Ovary (tissue), 9 donors: ENCODE measurements around the gene CWC27. TPM values are rescaled to one million over a fixed set of nuclear protein-coding genes. Genes with fewer than 3 reads are reported as not detected.

Source experiments
- DNase-seq, 5 donors: peaks; one replicate each; pipeline ENCODE4 v3.0.0-alpha.2; 2019 to 2020
- H3K27ac ChIP-seq, 2 donors: fragments of 200-600 bp; one replicate each; pipeline versions ENCODE4 v1.5.1 to v1.8.0; 2019 to 2022
- H3K27me3 ChIP-seq: fragments of 200-600 bp; one replicate; pipeline ENCODE4 v1.8.0; 2022
- H3K36me3 ChIP-seq: fragments of 200-600 bp; sonication (generic); one replicate; pipeline ENCODE4 v1.5.1; 2019
- H3K4me1 ChIP-seq: one replicate; pipeline ENCODE4 v1.8.1; 2013; ENCODE audit warnings: mild to moderate bottlenecking, moderate library complexity; ENCODE audit not compliant: insufficient read depth
- H3K4me3 ChIP-seq: fragments of 200-600 bp; sonication (generic); one replicate; pipeline ENCODE4 v1.5.1; 2017
- H3K9me3 ChIP-seq, 2 donors: fragments of 200-600 bp in 1 of 2; sonication (generic) in 1 of 2; one replicate each; pipeline versions ENCODE4 v1.5.1 to v1.8.1; 2013 to 2019; ENCODE audit warnings: mild to moderate bottlenecking in 1 of 2, moderate library complexity in 1 of 2
- EP300 ChIP-seq: sonication (generic); formaldehyde crosslinking; IDR thresholded peaks from one replicate; pipeline ENCODE4 v1.6.1; 2017; ENCODE audit warnings: antibody characterized with exemption
- POLR2A ChIP-seq: fragments of 450-650 bp; IDR thresholded peaks from one replicate; pipeline ENCODE4 v1.6.1; 2017; ENCODE audit warnings: antibody characterized with exemption, mild to moderate bottlenecking, moderate library complexity
- WGBS, 3 donors: extraction: QIAGEN DNeasy Blood & Tissue Kit in 1 of 3; methylation state at CpG; one replicate each; pipeline versions ENCODE4 v1.1.5 to v1.1.7; 2013 to 2017; 5-methylcytosine and 5-hydroxymethylcytosine counted together
- intact Hi-C, 4 donors: fragments of 100-400 bp; cut with DNase I; formaldehyde crosslinking; loops; one replicate each; pipeline versions ENCODE4 v1.11.0 to v1.15.1; 2022 to 2023
- polyA plus RNA-seq, 2 donors: library from polyadenylated mRNA; stranded (reverse); fragments of 200-250 nt in 1 of 2; fragments of 350-450 nt in 1 of 2; fragmentation: Illumina TruSeq in 1 of 2; extraction: RNeasy Lipid Tissue Mini Kit (QIAGEN cat#74804) in 1 of 2; gene quantifications; one replicate each; pipeline ENCODE4 v1.2.3, GENCODE V29; 2013 to 2014
- total RNA-seq, 7 donors: library from RNA; depleted of rRNA in 2 of 7; stranded (reverse); fragments of >200 nt in 2 of 7; fragmentation: NEBNext Ultra II Directional in 3 of 7; extraction: Animal tissue kit (Norgen Biotek cat#: 25700) in 3 of 7; gene quantifications; one replicate each; pipeline versions ENCODE4 v1.1.0 to v1.2.4, GENCODE V29; 2016 to 2023
- TF ChIP-seq, protein P1 (sequence below), 3 donors: fragments of 450-650 bp in 2 of 3; fragments of 200-600 bp in 1 of 3; IDR thresholded peaks; one replicate each; pipeline versions ENCODE4 v1.5.1 to v1.8.0; 2016 to 2022; ENCODE audit warnings: antibody characterized with exemption in 3 of 3, mild to moderate bottlenecking in 1 of 3
- donor health status: DM: no; HTN: no; CAD: no; lungs with moderate emphysema.
- donor health status: DM: no; HTN: no; CAD: no.
- donor health status: Bipolar disorder and iron deficiency.
- donor health status: DM: yes; HTN: yes; CAD: no.
- donor health status: DM: no; HTN: no; CAD: no.
- donor health status: DM: yes; HTN: yes; CAD: no.

The CWC27 gene
- total and polyA plus RNA-seq, 9 donors: 10.0 to 23.1 (median 18.9) TPM

DNA sequence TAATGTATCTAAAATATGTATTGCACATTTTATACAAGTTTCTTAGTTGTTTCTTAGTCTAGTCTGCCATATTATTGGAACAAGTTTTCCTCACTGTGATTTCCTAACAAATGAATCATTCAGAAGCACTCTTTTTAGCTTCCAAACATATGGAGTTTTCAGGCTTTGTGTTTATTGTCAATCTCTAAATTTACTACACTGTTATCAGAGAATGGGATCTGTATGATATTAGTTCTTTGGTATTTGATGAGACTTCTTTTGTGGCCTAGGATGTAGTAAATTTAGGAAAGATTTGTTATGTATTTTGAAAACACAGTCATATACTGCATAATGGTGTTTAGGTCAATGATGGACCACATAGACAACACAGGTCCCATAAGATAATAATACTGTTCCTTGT lies 25.9 kb upstream of the CWC27 start:
- no peaks in the 10 kb centered on the region for H3K9me3 ChIP-seq
- no peak overlapping the region for H3K4me3 ChIP-seq
- H3K27me3 ChIP-seq: no peaks in the 10 kb centered on the region
- H3K4me1 ChIP-seq: no peaks in the 10 kb centered on the region
- no peak for TF ChIP-seq EP300
- TF ChIP-seq POLR2A: no peak
- TF ChIP-seq, protein P1, sequence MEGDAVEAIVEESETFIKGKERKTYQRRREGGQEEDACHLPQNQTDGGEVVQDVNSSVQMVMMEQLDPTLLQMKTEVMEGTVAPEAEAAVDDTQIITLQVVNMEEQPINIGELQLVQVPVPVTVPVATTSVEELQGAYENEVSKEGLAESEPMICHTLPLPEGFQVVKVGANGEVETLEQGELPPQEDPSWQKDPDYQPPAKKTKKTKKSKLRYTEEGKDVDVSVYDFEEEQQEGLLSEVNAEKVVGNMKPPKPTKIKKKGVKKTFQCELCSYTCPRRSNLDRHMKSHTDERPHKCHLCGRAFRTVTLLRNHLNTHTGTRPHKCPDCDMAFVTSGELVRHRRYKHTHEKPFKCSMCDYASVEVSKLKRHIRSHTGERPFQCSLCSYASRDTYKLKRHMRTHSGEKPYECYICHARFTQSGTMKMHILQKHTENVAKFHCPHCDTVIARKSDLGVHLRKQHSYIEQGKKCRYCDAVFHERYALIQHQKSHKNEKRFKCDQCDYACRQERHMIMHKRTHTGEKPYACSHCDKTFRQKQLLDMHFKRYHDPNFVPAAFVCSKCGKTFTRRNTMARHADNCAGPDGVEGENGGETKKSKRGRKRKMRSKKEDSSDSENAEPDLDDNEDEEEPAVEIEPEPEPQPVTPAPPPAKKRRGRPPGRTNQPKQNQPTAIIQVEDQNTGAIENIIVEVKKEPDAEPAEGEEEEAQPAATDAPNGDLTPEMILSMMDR (IDR thresholded peaks at IDR 0.05): no peak
- H3K27ac ChIP-seq: no peak overlapping the region
- intact Hi-C loops: no loop called here
- no peaks in the 10 kb centered on the region for H3K36me3 ChIP-seq
- DNase-seq: no peak

DNA sequence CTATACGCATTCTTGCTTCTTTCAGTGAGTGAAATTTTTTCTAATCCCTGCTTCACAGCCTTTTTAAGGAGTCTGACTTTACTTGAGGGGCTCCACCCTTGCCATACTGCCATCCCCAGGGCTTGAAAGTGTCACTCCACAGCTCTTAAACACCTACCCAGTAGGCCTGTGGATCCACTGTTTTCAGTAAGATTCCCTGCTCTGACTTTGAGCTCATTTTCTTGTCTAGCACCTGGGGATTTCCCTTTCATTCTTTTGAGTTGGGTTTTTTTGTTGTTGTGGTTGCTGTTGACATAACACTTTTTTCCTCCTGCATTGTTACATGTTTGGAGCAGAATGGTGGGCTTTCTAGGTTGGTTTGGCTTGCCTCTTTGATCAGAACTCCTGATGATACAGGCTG lies 23.8 kb upstream of the CWC27 start:
- TF ChIP-seq EP300 (no peak), POLR2A (no peak)
- TF ChIP-seq, protein P1 (IDR thresholded peaks at IDR 0.05): no peak
- Histone ChIP-seq H3K27me3 (no peaks in the 10 kb centered on the region), H3K9me3 (no peaks in the 10 kb centered on the region), H3K4me1 (no peaks in the 10 kb centered on the region), H3K27ac (no peak overlapping the region), H3K4me3 (no peak overlapping the region), H3K36me3 (no peaks in the 10 kb centered on the region)
- 93 to 98% (median 98%) methylated on average over 1 of the region's 1 CpG for WGBS, 3 donors
- intact Hi-C loops: no loop called here
- no peak for DNase-seq

DNA sequence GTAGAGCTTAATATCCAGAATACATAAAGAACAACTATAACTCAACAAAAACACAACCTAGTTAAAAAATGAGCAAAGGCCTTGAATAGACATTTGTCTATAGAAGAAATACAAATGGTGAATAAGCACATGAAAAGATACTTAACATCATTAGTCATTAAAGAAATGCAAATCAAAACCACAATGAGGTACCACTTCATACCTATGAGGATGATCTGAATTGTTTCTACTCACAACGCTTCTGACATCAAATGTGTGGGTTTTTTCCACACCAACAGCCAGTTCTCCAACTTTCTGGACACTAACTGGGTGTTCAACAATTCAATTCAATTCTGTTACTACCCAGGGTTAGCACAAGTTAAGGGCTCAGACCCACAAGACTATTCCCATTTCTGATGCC lies 22.3 kb upstream of the CWC27 start:
- Histone ChIP-seq H3K9me3 (no peaks in the 10 kb centered on the region), H3K36me3 (no peaks in the 10 kb centered on the region), H3K4me3 (no peak overlapping the region), H3K27me3 (no peaks in the 10 kb centered on the region), H3K4me1 (no peaks in the 10 kb centered on the region), H3K27ac (no peak overlapping the region)
- WGBS, 3 donors: 89 to 98% (median 94%) methylated on average over 1 of the region's 1 CpG
- TF ChIP-seq POLR2A (no peak), EP300 (no peak)
- TF ChIP-seq, protein P1 (IDR thresholded peaks at IDR 0.05): no peak
- DNase-seq: no peak
- intact Hi-C loops: no loop called here

DNA sequence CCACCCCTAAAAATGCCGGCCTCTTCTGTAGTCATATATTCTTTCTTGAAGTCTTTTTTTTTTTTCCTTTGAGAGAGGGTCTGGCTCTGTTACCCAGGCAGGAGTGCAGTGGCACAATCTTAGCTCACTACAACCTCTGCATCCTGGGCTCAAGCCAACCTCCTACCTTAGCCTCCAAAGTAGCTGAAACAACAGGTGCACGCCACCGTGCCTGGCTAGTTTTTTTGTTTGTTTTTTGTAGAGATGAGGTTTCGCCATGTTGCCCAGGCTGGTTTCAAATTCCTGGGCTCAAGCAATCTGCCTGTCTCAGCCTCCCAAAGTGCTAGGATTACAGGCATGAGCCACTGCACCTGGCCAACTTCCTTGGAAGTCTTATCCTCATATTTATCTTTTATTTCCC lies 19.3 kb upstream of the CWC27 start:
- TF ChIP-seq EP300 (no peak), POLR2A (no peak)
- TF ChIP-seq, protein P1 (IDR thresholded peaks at IDR 0.05): no peak
- no peak for DNase-seq
- H3K9me3 ChIP-seq: no peaks in the 10 kb centered on the region
- 91 to 97% (median 91%) methylated on average over 4 of the region's 4 CpGs for WGBS, 3 donors
- H3K4me3 ChIP-seq: no peak overlapping the region
- H3K27me3 ChIP-seq: no peaks in the 10 kb centered on the region
- H3K27ac ChIP-seq: no peak overlapping the region
- no peaks in the 10 kb centered on the region for H3K4me1 ChIP-seq
- intact Hi-C loops: no loop called here
- H3K36me3 ChIP-seq: no peaks in the 10 kb centered on the region

DNA sequence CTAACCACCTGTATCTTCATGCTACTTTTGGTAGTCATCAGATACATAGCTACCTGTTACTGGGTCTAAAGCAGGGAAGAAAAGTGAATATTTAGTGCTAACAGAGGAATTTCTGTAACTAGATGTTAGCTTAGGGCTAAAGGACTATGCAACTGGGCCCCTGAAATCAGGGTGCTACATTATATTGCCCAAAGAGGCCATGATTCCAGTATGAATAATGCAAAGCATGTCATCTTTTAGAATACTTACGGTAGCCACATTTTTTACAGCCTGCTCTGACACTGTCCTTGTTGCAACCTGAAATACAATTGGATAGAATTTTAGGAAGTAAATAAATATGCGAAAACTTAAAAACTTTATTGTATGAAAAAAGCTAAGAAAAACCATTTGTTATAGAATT lies 14.7 kb upstream of the CWC27 start:
- Histone ChIP-seq H3K27me3 (no peaks in the 10 kb centered on the region), H3K27ac (no peak overlapping the region), H3K36me3 (no peaks in the 10 kb centered on the region), H3K4me3 (no peak overlapping the region), H3K9me3 (no peaks in the 10 kb centered on the region), H3K4me1 (peaks cover 1% of the 10 kb centered on the region)
- TF ChIP-seq, protein P1 (IDR thresholded peaks at IDR 0.05): no peak
- TF ChIP-seq POLR2A (no peak), EP300 (no peak)
- intact Hi-C loops: no loop called here
- no peak for DNase-seq
- WGBS, 3 donors: 98 to 99% (median 99%) methylated on average over 2 of the region's 2 CpGs
